NCI-H774 (cell line): ENCODE measurements around the gene PIGC.
"Not testable (repeated sequence)": the region's sequence is repeated elsewhere in the genome, so short reads cannot be mapped to it uniquely, and the experiment has no call there.

Source experiments
- DNase-seq: peaks from one replicate; lab custom pipeline; 2025; lab: John Stamatoyannopoulos, UW

Gene PIGC

DNA sequence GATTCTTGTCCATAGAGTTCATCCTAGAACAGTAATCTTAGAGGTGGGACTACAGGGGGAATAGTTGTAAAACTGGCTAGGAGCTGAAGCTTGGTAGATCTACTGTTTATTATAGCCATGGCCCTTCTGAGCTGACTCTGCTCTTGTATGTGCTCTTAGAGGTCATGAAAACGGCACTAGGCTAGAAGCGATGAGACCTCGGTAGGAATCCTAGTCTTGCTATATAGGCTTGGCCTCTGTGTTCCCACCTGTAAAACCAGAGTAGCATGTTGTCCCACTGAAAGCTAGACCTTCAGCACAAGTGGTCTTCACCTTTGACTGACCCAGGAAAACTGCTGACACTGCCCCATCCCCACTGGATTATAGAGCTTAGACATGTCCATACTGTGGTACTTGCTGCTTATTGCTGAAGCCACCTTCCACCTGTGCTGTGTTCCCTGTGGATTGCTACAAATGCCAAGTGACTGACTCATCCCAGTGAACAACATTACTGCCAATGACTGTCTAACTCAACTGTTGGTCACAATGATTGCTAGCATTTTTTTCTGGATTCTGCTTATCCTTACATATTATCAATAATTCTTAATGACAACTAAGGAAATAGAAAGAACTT lies 23.0 kb upstream of the PIGC start:
- no peak for DNase-seq

DNA sequence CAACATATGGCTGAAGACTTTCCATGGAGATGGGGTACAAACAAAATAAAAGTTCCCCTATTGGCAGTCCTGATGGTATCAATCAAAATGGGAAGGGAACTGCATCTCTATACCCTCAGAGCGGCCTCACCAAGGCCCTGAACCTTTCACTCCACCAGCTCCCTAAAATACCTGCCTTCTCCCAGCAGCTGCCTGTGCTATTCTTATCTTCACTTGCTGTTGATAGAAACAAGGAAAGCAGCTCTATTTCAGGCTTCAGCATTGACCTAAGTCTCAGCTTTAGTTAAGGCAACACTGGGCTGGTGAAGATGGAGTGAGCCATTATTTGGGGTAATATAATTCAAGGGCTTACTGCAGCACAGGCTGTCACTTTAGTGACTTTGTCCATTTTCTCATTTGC lies 21.7 kb upstream of the PIGC start:
- DNase-seq, result no peak

DNA sequence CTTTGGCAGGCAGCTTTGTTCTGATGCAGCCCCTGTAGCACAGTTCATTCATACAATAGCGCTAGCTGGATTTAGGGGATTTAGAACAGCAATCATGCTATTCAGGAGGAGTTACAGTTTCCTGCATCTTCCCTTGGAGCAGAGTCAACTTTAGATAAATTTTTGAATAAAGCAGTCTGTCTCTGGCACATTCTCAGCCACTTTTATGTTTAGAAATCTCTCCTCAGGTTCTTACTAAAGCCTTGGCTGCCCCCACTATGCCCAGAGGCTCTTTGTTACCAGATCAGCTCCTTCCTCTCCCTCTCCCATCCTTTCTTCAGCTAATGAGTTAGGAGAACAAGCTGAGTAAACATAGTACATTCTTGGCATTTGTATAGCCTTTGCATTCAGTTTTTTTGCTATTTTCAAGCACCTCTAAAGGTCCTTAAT lies 17.0 kb upstream of the PIGC start:
- no peak for DNase-seq

DNA sequence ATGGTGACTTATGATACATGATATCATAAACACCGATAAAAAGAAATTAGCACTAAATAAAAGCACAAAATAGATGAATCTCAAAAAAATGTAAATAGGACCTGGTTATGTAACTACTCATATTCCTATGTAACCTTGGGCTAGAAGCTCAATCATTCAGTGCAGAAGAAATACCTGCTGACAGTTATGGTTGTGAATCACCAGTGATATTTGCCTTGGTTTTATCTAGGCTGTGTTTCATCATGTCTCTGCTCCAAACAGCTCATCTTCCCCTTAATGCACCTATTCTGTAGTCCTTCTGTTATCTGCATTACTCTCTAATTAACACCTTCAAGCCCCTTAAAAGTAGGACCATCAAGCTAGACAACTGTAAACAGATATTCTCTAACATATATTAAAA lies 16.3 kb upstream of the PIGC start:
- DNase-seq, result no peak

DNA sequence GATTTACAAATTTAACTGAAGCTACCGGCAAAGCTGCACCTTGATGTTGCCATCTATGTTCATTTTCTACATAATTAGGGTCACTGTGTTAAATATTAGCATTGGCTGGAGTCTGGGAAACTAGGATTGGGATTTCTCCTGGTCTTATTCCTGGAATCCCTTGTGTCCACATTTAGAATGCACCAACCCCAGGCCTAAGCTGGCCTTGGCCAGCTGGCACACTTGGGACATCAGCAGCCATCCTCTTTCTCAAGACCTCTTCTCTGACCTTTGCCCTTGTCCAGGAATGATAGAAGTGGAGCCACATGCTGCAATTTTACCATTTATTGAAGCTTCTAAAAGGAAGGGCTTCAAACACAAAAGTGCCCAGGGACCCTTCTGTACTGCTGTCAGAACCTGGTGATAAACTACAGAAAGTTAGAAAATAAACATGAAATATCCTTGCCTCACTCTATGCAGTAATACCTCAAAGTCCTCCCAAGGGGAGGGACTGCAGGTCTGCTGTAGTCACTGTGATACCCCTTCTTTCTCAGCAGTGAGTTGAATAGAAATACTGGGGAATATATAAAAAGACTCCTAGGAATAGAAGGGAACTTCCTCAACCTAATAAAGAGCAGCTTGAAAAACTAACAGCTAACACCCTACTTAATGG lies 13.7 kb upstream of the PIGC start:
- no peak for DNase-seq

DNA sequence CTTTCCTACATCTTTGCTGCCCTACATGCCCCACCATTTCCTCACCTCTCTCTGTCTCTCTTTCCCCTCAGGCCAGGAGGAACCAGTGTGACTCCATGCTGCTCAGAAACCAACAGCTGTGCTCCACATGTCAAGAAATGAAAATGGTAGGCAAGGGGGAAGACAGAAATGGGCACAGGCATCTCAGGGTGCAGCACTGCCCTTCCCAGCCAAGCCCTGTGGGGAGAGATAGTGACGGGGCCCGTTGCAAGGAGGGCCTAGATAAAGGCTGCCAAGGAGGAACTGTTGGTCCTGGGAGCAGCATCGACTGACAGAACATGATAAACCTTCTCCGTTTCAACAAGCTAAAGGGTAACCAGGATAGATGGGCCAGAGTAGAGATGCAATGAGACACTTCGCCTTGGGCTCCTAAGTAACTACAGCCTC lies 12.5 kb upstream of the PIGC start:
- no peak for DNase-seq

DNA sequence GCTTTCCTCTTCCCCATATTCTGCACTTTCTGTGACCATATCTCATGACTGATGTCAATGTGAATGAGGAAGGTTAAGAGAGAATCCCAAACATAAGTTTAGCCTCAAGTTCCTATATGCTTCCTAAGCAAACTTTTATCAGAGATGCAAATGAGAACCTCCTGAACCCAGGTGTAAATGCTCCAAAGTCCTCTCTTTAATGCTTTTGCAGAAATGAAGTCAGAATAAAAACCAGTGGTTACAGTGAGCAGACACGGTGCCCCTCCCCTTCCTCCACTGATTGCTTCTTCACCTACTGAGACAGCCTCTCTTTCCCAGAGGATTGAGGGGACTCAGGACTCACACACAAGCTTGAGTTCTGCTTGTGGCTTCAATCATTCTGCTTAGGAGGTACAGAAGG lies 11.6 kb upstream of the PIGC start:
- DNase-seq, result no peak

DNA sequence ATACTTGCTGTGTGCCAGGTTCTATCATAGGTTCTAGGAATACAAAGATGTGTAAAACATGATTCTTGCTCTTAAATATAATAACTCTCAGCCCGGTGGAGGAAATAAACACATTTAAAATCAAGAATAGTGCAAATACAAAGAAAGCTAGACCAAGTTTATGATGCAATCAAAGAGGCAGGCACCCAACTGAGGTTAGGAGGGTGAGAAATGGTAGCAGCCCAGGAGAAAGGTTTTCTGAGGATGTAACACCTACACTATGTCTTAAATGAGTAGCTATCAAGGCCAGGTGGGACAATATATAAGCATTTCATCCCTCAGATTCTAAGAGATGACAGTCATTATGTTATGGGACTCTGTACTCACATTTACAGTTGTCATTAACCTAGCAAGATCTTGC lies 9.7 kb upstream of the PIGC start:
- no peak for DNase-seq

DNA sequence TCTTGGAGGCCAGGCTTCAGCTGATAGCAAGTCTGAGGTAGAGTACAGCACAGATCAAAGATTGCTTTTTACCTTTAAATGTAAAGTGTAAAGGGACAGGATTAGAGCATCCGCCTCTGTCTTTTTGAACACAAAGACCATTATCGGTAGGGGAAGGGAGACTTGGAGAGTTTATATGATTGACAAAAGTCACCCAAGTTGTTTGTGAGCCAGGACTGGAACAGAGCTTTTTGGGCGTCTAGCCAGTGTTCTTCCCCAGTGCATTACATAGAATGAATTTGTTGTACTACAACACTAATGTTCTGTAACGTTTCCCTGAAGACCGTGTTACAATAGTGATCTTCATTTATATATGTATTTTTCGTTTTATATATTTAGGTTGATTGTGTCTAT lies 9.3 kb upstream of the PIGC start:
- DNase-seq, result no peak

DNA sequence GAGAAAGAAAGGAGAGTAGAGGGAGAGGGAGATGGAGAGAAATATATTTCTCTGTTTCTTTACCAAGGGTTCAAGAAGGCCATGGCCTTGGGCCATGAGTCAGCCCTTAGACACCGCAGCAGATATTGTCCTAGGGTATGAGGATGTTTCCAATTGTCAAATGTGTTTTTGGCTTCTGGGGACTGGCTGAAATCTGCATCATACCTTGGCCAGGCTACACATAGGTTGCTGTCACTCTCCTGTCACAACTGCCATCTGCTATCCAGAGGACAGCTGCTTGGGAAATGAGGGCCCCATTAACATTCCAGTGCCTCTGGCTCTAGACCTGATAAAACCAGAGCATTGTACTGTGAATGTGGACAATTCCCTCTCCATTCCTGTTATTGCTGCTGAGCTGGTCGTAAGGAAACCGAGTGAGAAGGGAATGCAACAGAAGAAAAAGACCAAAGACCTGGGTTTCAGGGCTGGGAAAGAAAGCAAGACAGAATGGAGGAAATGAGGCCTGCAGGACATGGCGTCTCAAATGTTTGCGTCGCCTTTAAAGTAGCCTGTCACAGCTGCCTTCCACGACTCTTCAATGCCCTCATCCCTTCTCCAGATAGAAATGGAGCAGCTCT lies 8.8 kb upstream of the PIGC start:
- DNase-seq, result no peak

DNA sequence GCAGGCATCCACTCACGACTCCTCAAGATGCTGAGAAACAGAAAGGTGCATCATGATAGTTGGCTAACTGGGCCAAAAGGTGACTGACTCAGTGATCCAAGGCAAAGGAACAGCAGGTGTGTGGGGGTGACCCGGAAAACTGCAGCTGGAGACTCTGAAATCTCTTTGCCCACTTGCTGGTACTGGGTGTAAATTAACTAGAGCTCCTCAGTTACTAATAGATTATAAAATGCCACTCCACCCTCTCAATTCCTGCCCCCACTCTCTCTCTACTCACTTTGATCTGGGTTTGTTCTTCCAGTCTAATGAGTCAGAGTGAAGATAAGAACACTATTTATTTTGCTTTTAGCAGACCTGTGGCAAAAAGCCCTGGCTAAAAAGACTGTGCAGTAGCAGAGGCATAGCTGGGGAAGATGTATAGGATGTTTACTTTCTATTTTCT lies 7.2 kb upstream of the PIGC start:
- DNase-seq, result no peak

DNA sequence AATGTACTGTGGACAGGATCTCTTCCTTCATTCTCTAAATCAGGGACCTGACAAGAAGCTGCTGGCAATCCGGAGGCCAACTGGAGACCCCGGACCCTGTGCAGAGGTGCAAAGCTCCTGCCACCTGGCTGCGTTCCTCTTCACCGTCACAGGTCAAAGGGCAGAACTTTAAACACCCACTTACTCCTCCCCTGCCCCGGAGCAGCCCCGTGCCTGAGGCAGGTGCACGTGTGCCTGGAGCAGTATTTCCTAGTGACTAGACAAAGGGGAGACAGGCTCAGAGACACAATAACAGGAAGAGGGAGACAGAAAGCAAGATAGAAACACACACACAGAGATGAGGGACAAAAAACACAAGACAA lies 6.6 kb upstream of the PIGC start:
- DNase-seq, result peak; percentile 14

DNA sequence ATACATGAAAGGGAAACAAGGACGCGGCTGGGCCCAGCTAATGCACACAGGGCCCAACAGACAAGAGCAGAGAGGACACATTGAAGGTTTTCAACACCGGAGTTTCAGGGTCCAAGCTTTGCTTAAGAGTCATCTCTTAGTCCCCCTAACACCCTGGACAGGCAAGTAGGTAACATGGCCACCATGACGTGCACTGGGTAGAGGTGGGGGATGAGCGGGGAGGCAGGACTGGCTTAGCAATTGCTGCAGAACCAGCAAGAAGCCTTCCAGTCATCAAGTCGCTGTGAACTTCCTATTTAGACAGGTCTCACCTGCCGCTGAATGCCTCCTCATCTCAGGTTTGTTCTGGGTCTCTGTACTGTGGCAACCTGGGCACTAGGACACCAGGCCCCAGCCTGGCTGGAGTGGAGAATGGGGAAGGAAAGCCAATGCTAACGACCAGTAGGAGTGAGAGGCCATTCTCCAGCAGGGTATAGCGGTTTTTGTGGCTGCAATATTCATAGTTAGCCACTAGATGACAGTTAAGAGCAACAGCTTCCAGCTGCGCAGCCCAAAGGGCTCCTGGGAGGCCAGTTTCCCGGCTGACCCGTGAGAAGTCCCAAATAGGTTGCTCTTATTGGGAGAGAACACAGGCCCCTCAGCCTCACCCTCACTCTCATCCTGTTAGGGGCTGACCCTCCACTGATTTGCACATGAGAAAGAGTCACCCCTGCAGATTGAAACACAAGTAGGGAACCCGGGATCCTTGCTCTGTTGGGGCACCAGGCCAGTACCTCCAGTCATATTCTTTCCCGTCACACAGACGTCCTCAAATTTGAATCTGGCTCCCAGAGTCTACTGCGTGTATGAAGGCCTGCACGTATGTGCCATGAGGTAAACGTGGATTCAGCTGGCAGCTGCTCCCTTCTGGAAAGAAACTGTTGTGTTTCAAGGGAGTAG lies 6.0 kb upstream of the PIGC start:
- no peak for DNase-seq

DNA sequence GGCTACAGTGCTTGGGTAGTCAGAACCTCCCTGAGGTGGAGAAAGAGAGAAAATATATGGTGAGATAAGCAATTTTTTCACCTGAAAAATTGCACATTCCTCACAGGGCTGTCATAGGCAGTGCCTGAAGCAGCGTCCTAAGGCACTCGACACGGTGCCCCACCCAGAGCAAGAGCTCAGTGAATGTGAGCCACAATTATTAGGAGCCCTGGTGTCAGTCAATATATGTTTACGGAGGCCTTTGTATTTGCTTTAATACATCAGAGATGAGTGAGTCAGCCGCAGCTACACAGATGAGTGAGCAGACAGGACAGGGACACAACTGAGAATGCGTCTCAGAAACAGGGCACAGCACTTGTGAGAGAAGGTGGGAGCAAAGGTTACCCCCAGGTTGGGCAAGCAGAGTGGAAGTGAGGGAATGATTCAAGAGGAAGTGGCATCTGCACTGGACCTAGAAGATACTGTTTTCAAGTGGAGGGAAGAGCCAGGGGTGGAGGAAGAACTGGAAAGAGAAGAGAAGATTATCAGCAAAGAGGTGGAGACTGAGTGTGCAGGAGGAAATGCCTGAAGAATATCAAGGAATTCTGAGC lies 5.2 kb upstream of the PIGC start:
- DNase-seq, result no peak

DNA sequence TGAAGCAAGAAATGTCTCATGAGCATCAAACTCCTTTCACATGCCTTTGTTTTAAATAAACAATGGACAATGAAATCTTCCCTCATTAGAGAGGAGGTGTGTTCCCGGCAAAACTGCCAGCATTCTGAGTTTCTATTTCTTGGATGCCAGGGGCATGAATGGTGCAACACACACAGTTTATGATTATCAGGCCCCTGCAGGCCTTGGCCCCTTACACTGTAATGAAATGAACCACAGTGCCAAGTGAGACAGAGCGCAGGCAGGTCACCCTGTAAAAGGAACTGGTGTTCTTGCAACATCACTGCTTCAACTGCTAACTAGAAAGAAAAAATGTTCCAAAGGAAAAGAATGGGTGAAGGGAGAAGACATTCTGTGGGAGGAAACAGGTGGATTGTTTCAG lies 3.8 kb upstream of the PIGC start:
- no peak for DNase-seq

DNA sequence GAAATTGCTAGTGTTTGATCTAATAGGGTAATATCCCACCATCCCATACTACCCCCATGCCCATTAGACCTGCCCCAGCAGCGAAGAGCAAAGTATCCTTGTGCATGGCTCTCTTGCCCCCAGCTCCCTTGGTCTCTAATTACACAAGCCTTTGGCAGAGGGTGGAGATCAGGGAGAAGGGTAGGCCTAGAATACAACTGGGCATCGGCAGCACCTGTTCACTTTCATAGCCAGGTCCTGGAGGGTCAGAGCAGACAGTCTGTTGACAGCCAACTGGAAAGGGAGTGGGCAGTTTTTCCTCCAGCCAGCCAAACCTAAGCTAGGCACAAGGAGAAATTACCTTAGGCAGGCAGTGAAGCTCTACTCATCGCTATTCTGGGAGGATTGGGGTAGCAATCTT lies 2.7 kb upstream of the PIGC start:
- DNase-seq, result no peak

DNA sequence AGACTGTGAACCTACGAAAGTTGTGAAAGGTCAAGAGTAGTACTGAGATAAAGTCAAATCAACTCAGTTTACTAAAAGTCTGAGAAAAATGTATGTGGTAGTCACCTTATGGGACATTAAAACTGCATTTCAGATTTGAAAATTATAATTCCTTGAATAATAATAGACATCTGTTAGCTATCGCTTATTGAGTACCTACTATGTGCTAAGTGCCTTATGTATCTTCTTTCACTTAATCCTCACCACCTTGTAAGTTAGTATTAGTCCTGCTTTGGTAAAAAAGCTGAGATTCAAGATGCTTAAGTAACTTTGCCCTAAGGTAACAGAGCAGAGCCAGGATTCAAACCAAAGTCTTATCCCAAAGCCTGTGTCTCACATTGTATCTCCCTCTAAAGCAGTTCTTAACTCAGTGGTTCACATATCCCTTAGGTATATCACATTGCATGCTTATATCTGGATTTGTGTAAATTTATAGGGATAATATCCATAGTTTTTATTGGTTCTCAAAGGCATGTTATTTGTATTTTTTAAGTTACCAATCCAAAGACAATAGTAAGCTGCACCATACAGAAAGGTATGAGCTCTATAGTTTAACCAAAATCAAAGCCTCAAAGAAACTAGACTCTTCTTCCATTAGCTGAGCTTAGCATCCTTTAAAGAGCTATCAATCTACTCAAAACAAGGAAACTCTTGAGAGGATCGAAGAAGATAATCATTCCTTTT lies 865 bp downstream of the PIGC start:
- no peak for DNase-seq

DNA sequence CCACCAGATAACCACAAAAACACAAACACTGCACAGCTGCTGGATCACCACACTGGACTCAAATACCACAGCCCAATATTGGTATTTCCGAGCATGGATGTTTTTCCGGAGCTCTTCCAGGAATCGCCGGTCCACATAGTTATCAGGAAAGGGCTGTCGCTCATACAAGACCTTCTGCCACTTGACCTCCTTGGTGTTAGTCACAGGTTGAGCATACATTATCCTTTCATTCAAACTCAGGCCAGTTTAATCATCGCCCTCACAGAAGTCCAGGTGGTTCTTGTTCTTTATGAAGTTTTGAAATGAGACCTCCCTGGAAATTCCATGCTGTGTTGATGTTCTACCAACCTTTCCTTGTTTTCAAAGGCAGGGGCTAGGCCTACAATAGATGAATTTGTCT lies 1.5 kb downstream of the PIGC start:
- DNase-seq, result no peak

DNA sequence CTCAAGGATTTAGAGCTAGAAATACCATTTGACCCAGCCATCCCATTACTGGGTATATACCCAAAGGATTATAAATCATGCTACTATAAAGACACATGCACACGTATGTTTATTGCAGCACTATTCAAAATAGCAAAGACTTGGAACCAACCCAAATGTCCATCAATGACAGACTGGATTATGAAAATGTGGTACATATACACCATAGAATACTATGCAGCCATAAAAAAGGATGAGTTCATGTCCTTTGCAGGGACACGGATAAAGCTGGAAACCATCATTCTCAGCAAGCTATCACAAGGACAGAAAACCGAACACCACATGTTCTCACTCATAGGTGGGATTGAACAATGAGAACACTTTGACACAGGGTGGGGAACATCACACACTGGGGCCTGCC lies 6.7 kb downstream of the PIGC start:
- DNase-seq, result not testable (repeated sequence)

DNA sequence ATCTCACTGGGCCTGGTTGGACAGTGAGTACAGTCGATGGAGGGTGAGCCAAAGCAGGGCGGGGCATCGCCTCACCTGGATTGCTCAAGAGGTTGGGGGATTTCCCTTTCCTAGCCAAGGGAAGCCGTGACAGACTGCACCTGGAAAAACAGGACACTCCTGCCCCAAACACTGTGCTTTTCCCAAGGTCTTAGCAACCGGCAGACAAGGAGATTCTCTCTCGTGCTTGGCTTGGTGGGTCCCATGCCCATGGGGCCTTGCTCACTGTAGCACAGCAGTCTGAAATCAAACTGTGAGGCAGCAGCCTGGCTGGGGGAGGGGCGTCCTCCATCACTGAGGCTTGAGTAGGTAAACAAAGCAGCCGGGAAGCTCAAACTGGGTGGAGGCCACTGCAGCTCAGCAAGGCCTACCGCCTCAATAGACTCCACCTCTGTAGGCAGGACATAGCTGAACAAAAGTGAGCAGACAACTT lies 12.1 kb downstream of the PIGC start:
- no peak for DNase-seq

DNA sequence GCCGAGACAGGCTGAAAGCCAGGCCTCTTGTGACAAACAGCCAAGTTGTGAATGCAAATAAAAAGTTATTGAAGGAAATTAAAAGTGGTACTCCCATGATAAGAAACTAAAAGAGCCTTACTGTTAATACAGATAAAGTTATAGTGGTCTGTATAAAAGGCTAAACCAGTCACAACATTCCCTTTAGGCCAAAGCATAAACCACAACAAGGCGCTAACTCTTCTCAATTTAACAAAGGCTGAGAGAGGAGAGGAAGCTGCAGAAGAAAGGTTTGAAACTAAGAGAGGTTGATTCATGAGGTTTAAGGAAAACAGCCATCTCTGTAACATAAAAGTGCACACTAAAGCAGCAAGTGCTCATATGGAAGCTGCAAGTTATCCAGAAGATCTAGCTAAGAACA lies 12.7 kb downstream of the PIGC start:
- DNase-seq, result no peak

DNA sequence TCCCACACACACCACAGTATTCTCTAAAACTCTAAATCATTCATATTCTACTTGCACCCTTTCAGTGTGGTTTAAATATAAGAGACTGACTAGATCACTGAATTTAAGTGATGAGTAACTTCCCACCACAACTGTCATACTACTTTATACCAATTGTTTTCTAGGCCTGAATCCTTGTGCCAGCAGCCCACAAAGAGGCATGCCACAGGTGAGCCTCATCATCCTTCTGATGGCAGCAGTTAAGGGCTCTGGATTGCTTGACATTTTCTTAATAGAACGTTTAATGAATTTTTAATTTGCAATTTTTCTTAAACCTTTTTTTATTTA lies 13.8 kb downstream of the PIGC start:
- no peak for DNase-seq
